H1 (cell line): ENCODE data around the gene TNRC6B. TPM values are rescaled to one million over a fixed set of nuclear protein-coding genes. Genes with fewer than 3 reads are reported as not detected.

ENCODE experiments used
- CTCF ChIA-PET: fragments of 300-600 bp; sonication (Branson Sonifier 250); formaldehyde crosslinking; loops from one replicate; lab custom pipeline; 2021; ENCODE audit not compliant: partially characterized antibody; lab: Charles Lee
- POLR2A ChIA-PET: fragments of 300-600 bp; sonication (Branson Sonifier 250); formaldehyde crosslinking; loops from one replicate; lab custom pipeline; 2021; ENCODE audit warnings: inconsistent platforms; ENCODE audit not compliant: partially characterized antibody; lab: Charles Lee
- DNase-seq, 2 experiments: peaks; one replicate each; pipeline versions ENCODE4 v3.0.0 to v3.0.0-alpha.2; 2010 to 2022; ENCODE audit warnings: low spot score in 2 of 2, low read depth in 1 of 2, mixed read lengths in 1 of 2
- FAIRE-seq: peaks from 2 replicates; lab custom pipeline; 2011; peaks lifted over from hg19 to GRCh38; lab: Jason Lieb, UNC
- H2AFZ ChIP-seq: 2 replicates; pipeline ENCODE4 v1.8.1; 2012; ENCODE audit warnings: low read length, inconsistent platforms
- H2AK5ac ChIP-seq: 2 replicates; pipeline ENCODE4 v1.6.1; 2013; ENCODE audit warnings: low read depth, low read length
- H2BK120ac ChIP-seq: replicated peaks from 2 replicates; pipeline ENCODE3; 2013; ENCODE audit warnings: low read depth, low read length, inconsistent platforms
- H2BK12ac ChIP-seq: 2 replicates; pipeline ENCODE4 v1.6.1; 2013; ENCODE audit warnings: low read depth, low read length
- H2BK15ac ChIP-seq: 2 replicates; pipeline ENCODE4 v1.6.1; 2013; ENCODE audit warnings: low read length
- H2BK20ac ChIP-seq: 2 replicates; pipeline ENCODE4 v1.6.1; 2013; ENCODE audit warnings: low read length
- H2BK5ac ChIP-seq: 2 replicates; pipeline ENCODE4 v1.6.1; 2013; ENCODE audit warnings: low read depth, low read length
- H3K14ac ChIP-seq: 2 replicates; pipeline ENCODE4 v1.6.1; 2013; ENCODE audit warnings: inconsistent platforms; ENCODE audit not compliant: insufficient read length
- H3K18ac ChIP-seq: 2 replicates; pipeline ENCODE4 v1.6.1; 2013; ENCODE audit warnings: low read length; ENCODE audit errors: extremely low read depth
- H3K23ac ChIP-seq: 2 replicates; pipeline ENCODE4 v1.6.1; 2013; ENCODE audit warnings: inconsistent platforms; ENCODE audit not compliant: insufficient read length
- H3K23me2 ChIP-seq: 2 replicates; pipeline ENCODE4 v1.6.1; 2013; ENCODE audit warnings: low read depth, low read length
- H3K27ac ChIP-seq: 2 replicates; pipeline ENCODE4 v1.6.1; 2011; ENCODE audit warnings: low read depth, low read length, inconsistent platforms
- H3K27me3 ChIP-seq, 4 experiments: replicated peaks in 1 of 4; 1 replicate in 1 of 4; 2 replicates in 3 of 4; pipeline versions ENCODE4 v1.6.1 to v1.8.1; 2011 to 2013; ENCODE audit warnings: low read length in 3 of 4, mild to moderate bottlenecking in 3 of 4, inconsistent platforms in 2 of 4, mixed read lengths in 2 of 4, moderate library complexity in 1 of 4; ENCODE audit not compliant: control insufficient read depth in 3 of 4, insufficient read depth in 3 of 4; ENCODE audit errors: extremely low read depth in 1 of 4
- H3K36me3 ChIP-seq, 4 experiments: 2 replicates each; pipeline versions ENCODE4 v1.6.1 to v1.8.1; 2011 to 2013; ENCODE audit warnings: mild to moderate bottlenecking in 4 of 4, low read length in 3 of 4, moderate library complexity in 2 of 4, control low read depth in 1 of 4, inconsistent platforms in 1 of 4; ENCODE audit not compliant: insufficient read depth in 4 of 4, control insufficient read depth in 2 of 4
- H3K4ac ChIP-seq: replicated peaks from 2 replicates; pipeline ENCODE3; 2013; ENCODE audit warnings: low read length, low read depth, mixed read lengths, inconsistent platforms; ENCODE audit not compliant: insufficient read length
- H3K4me1 ChIP-seq, 4 experiments: replicated peaks in 1 of 4; 1 replicate in 1 of 4; 2 replicates in 3 of 4; pipeline versions ENCODE4 v1.6.1 to v1.8.1; 2011 to 2013; ENCODE audit warnings: low read length in 3 of 4, inconsistent platforms in 2 of 4, mixed read lengths in 1 of 4; ENCODE audit not compliant: insufficient read depth in 4 of 4, control insufficient read depth in 3 of 4
- H3K4me2 ChIP-seq, 2 experiments: 2 replicates each; pipeline versions ENCODE4 v1.6.1 to v1.8.1; 2011 to 2013; ENCODE audit warnings: low read depth in 2 of 2, low read length in 2 of 2, control low read depth in 1 of 2, inconsistent platforms in 1 of 2, mild to moderate bottlenecking in 1 of 2; ENCODE audit not compliant: insufficient read depth in 1 of 2
- H3K4me3 ChIP-seq, 4 experiments: fragments of 200-600, 300-600 bp in 1 of 4; sonication (generic), shearing (Covaris generic), sonication (Bioruptor Twin) in 1 of 4; 2 replicates each; pipeline versions ENCODE4 v1.5.1 to v1.8.1; 2011 to 2016; ENCODE audit warnings: low read length in 4 of 4, low read depth in 3 of 4, control low read depth in 2 of 4, inconsistent platforms in 2 of 4, mild to moderate bottlenecking in 2 of 4, mixed read lengths in 1 of 4, moderate library complexity in 1 of 4; ENCODE audit not compliant: insufficient read depth in 2 of 4; ENCODE audit errors: extremely low read depth in 1 of 4
- H3K56ac ChIP-seq: replicated peaks from 2 replicates; pipeline ENCODE3; 2013; ENCODE audit warnings: low read depth, mild to moderate bottlenecking, mixed read lengths, low read length, inconsistent platforms; ENCODE audit not compliant: insufficient read length
- H3K79me1 ChIP-seq: 2 replicates; pipeline ENCODE4 v1.6.1; 2013; ENCODE audit warnings: low read depth, low read length, control low read depth
- H3K79me2 ChIP-seq, 2 experiments: 2 replicates each; pipeline versions ENCODE4 v1.6.1 to v1.8.1; 2012 to 2013; ENCODE audit warnings: low read length in 2 of 2, mild to moderate bottlenecking in 2 of 2, inconsistent platforms in 1 of 2; ENCODE audit not compliant: insufficient read depth in 2 of 2, control insufficient read depth in 1 of 2
- H3K9ac ChIP-seq, 4 experiments: replicated peaks in 1 of 4; 1 replicate in 1 of 4; 2 replicates in 3 of 4; pipeline versions ENCODE4 v1.6.1 to v1.8.1; 2011 to 2013; ENCODE audit warnings: low read depth in 3 of 4, low read length in 3 of 4, control low read depth in 2 of 4, mild to moderate bottlenecking in 2 of 4, moderate library complexity in 2 of 4, inconsistent platforms in 1 of 4; ENCODE audit errors: extremely low read depth in 1 of 4
- H3K9me3 ChIP-seq, 2 experiments: 2 replicates each; pipeline versions ENCODE4 v1.6.1 to v1.8.1; 2012 to 2013; ENCODE audit warnings: mild to moderate bottlenecking in 2 of 2, moderate library complexity in 2 of 2, control low read depth in 1 of 2, inconsistent platforms in 1 of 2, low read depth in 1 of 2, low read length in 1 of 2, mixed read lengths in 1 of 2; ENCODE audit not compliant: insufficient read depth in 2 of 2
- H4K20me1 ChIP-seq, 2 experiments: replicated peaks in 1 of 2; 2 replicates each; pipeline versions ENCODE3 to v1.8.1; 2011 to 2013; ENCODE audit warnings: inconsistent platforms in 2 of 2, low read length in 2 of 2, mild to moderate bottlenecking in 1 of 2; ENCODE audit not compliant: insufficient read depth in 2 of 2, control insufficient read depth in 1 of 2
- H4K5ac ChIP-seq: 2 replicates; pipeline ENCODE4 v1.6.1; 2013; ENCODE audit warnings: low read length, low read depth, mixed read lengths, inconsistent platforms; ENCODE audit not compliant: insufficient read length
- H4K8ac ChIP-seq: 2 replicates; pipeline ENCODE4 v1.8.0; 2013; ENCODE audit warnings: mild to moderate bottlenecking, moderate library complexity, low read length, inconsistent platforms; ENCODE audit not compliant: insufficient read depth; ENCODE audit errors: extremely low read depth
- H4K91ac ChIP-seq: replicated peaks from 2 replicates; pipeline ENCODE3; 2013; ENCODE audit warnings: low read length, mixed read lengths, inconsistent platforms; ENCODE audit not compliant: insufficient read length
- BACH1 ChIP-seq: IDR thresholded peaks from 2 replicates; pipeline ENCODE4 v1.6.1; 2012; ENCODE audit warnings: low read length, improper control_type of control experiment
- CEBPB ChIP-seq: IDR thresholded peaks from 2 replicates; pipeline ENCODE4 v1.6.1; 2012; ENCODE audit warnings: low read depth, low read length
- FOSL1 ChIP-seq: IDR thresholded peaks from 2 replicates; pipeline ENCODE4 v1.6.1; 2011; ENCODE audit warnings: mild to moderate bottlenecking, low read depth, low read length, moderate library complexity; ENCODE audit not compliant: insufficient read depth
- HDAC6 ChIP-seq: IDR thresholded peaks from one replicate; pipeline ENCODE4 v1.7.1; 2012; ENCODE audit warnings: low read depth, mild to moderate bottlenecking, inconsistent platforms, low read length, moderate library complexity
- NANOG ChIP-seq: IDR thresholded peaks from 2 replicates; pipeline ENCODE4 v1.6.1; 2011; ENCODE audit warnings: low read length, low read depth, mild to moderate bottlenecking, inconsistent platforms; ENCODE audit not compliant: insufficient read depth, poor library complexity, severe bottlenecking
- RBBP5 ChIP-seq: IDR thresholded peaks from 2 replicates; pipeline ENCODE4 v1.7.1; 2012; ENCODE audit warnings: low read depth, mild to moderate bottlenecking, inconsistent platforms, low read length, moderate library complexity, borderline replicate concordance
- RFX5 ChIP-seq: IDR thresholded peaks from 2 replicates; pipeline ENCODE4 v1.6.1; 2011; ENCODE audit warnings: low read depth, low read length, improper control_type of control experiment, borderline replicate concordance
- SIN3A ChIP-seq, 2 experiments: IDR thresholded peaks in 1 of 2; conservative IDR thresholded peaks in 1 of 2; 2 replicates each; pipeline ENCODE4 v1.6.1; 2011 to 2012; ENCODE audit warnings: low read length in 2 of 2, improper control_type of control experiment in 1 of 2, low read depth in 1 of 2, mild to moderate bottlenecking in 1 of 2
- SIX5 ChIP-seq: IDR thresholded peaks from 2 replicates; pipeline ENCODE4 v1.6.1; 2011; ENCODE audit warnings: mild to moderate bottlenecking, low read depth, low read length
- TBP ChIP-seq: IDR thresholded peaks from 2 replicates; pipeline ENCODE4 v1.6.1; 2011; ENCODE audit warnings: low read depth, low read length, improper control_type of control experiment
- TEAD4 ChIP-seq: IDR thresholded peaks from 2 replicates; pipeline ENCODE4 v1.6.1; 2012; ENCODE audit warnings: low read depth, low read length, inconsistent platforms, mixed read lengths
- WGBS, 2 experiments: shearing (Covaris generic) in 1 of 2; methylation state at CpG; one replicate each; pipeline versions ENCODE4 v1.1.6 to v1.1.7; 2013 to 2015; ENCODE audit warnings: low lambda C conversion rate in 2 of 2, mixed read lengths in 2 of 2, inconsistent platforms in 1 of 2, low coverage in 1 of 2, missing lambda C conversion rate in 1 of 2; ENCODE audit not compliant: insufficient replicate concordance in 2 of 2, insufficient coverage in 1 of 2, insufficient read length in 1 of 2; ENCODE audit errors: extremely low coverage in 1 of 2, missing lambda C conversion rate in 1 of 2; 5-methylcytosine and 5-hydroxymethylcytosine counted together
- polyA plus RNA-seq, 7 experiments: library from polyadenylated mRNA; depleted of rRNA in 3 of 7; stranded (reverse) in 5 of 7; unstranded in 2 of 7; fragments of >200 nt in 5 of 7; fragments of 200-250 nt in 2 of 7; gene quantifications; 1 replicate in 5 of 7; 2 replicates in 1 of 7; 4 replicates in 1 of 7; pipeline versions ENCODE4 v1.2.1 to v1.2.3, GENCODE V29; 2011 to 2013; ENCODE audit warnings: missing spikeins in 2 of 7, mixed read lengths in 2 of 7
- total RNA-seq: library from RNA; stranded (reverse); fragmentation: NEBNext Ultra II Directional; extraction: Animal tissue kit (Norgen Biotek cat#: 25700); gene quantifications from 2 replicates; pipeline ENCODE4 v1.2.1, GENCODE V29; 2021

Gene TNRC6B
- total and polyA plus RNA-seq, 2 of the 8 experiments (the other 6 are each of a cell fraction or from before 2014, with no cell fraction given): 12.5 to 48.9 TPM

DNA sequence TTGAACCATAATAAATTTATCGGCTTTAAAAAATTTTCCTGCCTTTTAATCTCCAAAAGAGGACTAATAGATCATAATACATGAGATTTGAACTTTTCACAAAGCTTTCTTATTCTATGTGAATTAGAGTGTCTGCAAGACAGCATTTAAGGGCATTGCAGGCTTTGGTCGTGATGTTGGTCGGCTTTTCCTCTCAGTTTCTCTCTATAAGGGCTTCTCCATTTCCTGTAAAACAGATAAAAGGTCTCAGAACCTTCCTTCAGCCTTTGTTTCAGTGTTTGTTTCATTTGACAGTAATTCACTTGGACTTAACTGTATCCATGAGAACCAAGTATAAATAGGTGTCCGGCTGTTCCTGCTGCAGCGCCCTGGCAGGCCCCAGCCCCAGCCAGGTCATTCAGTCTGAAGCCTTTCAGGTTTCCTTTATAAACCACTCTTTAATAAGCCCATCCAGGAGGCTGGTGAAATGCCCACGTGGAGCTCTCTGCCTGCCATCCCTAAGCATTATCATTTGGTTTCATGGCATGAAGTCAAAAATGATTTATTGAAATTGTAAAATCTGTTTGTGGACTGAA is 131.4 kb downstream of the TNRC6B start:
- no peaks in the 10 kb centered on the region for H3K4me1 ChIP-seq
- peaks cover 0 to 3% of the 10 kb centered on the region in 2 experiments for H4K20me1 ChIP-seq
- H3K14ac ChIP-seq: no peak overlapping the region
- no peaks in the 10 kb centered on the region for H3K79me2 ChIP-seq
- H3K79me1 ChIP-seq: no peaks in the 10 kb centered on the region
- no peak for FAIRE-seq
- H4K5ac ChIP-seq: no peak overlapping the region
- 91% methylated on average over 6 of the region's 6 CpGs; no CpG with 5 or more reads in 1 of the 2 experiments for WGBS, 2 experiments
- TF ChIP-seq FOSL1 (no peak), BACH1 (no peak), SIN3A (conservative IDR thresholded peaks at IDR 0.05 in 1 of 2, IDR thresholded peaks at IDR 0.05 in 1 of 2; ENCODE audit: low read depth in 1 of 2, low read length in 2 of 2) (no peak), NANOG (no peak), TEAD4 (no peak), TBP (no peak), HDAC6 (no peak), RBBP5 (no peak), CEBPB (no peak), RFX5 (no peak), SIX5 (no peak)
- H2BK20ac ChIP-seq: no peak overlapping the region
- H3K23ac ChIP-seq: no peak overlapping the region
- no peak overlapping the region for H4K8ac ChIP-seq
- no peak overlapping the region for H3K4me3 ChIP-seq
- no peak overlapping the region for H3K56ac ChIP-seq
- no peak overlapping the region for H2BK12ac ChIP-seq
- H4K91ac ChIP-seq: no peak overlapping the region
- H2BK120ac ChIP-seq: no peak overlapping the region
- H2AFZ ChIP-seq: no peak overlapping the region
- H3K23me2 ChIP-seq: no peaks in the 10 kb centered on the region
- ChIA-PET POLR2A (interaction anchor here (0.6 to 1.3 kb wide), 3 partner anchors 9 to 88 kb away, joined by 3 read pairs; no protein-coding TSS in a partner anchor), CTCF (interaction anchor here (2.0 kb wide), 1 partner anchor 40 kb away, joined by 5 read pairs; no protein-coding TSS in a partner anchor)
- no peak overlapping the region for H3K27ac ChIP-seq
- no peak overlapping the region for H2BK15ac ChIP-seq
- H2BK5ac ChIP-seq: no peak overlapping the region
- H3K18ac ChIP-seq: no peak overlapping the region
- H3K9me3 ChIP-seq: no peaks in the 10 kb centered on the region
- no peak overlapping the region for H3K9ac ChIP-seq
- H3K36me3 ChIP-seq: peaks cover 28 to 72% (median 53%) of the 10 kb centered on the region in 4 experiments
- no peak for DNase-seq
- H3K4ac ChIP-seq: no peak overlapping the region
- no peak overlapping the region for H2AK5ac ChIP-seq
- H3K27me3 ChIP-seq: no peaks in the 10 kb centered on the region
- no peak overlapping the region for H3K4me2 ChIP-seq
